Ishikawa (cell line): Measurements from ENCODE around the gene BAHD1.

Source experiments
- CEBPB ChIP-seq: IDR thresholded peaks from 2 replicates; pipeline ENCODE4 v1.6.1; 2012
- EGR1 ChIP-seq: IDR thresholded peaks from 2 replicates; pipeline ENCODE4 v1.6.1; 2012
- EP300 ChIP-seq: IDR thresholded peaks from 2 replicates; pipeline ENCODE4 v1.6.1; 2012; ENCODE audit warnings: borderline replicate concordance
- MAX ChIP-seq: IDR thresholded peaks from 2 replicates; pipeline ENCODE4 v1.6.1; 2012
- RAD21 ChIP-seq: IDR thresholded peaks from 2 replicates; pipeline ENCODE4 v1.6.1; 2012; ENCODE audit warnings: low read depth
- TAF1 ChIP-seq: IDR thresholded peaks from 2 replicates; pipeline ENCODE4 v1.6.1; 2012; ENCODE audit warnings: low read depth, mild to moderate bottlenecking
- TCF12 ChIP-seq: IDR thresholded peaks from 2 replicates; pipeline ENCODE4 v1.6.1; 2012; ENCODE audit warnings: low read depth
- TEAD4 ChIP-seq: IDR thresholded peaks from 2 replicates; pipeline ENCODE4 v1.6.1; 2012
- USF1 ChIP-seq: IDR thresholded peaks from 2 replicates; pipeline ENCODE4 v1.6.1; 2012
- YY1 ChIP-seq: IDR thresholded peaks from 2 replicates; pipeline ENCODE4 v1.6.1; 2012; ENCODE audit warnings: low read depth

GRCh38 chr15:40498418-40498817 lies 57.7 kb downstream of the BAHD1 start:
- TF ChIP-seq EP300, result no peak
- TF ChIP-seq MAX, result no peak
- TF ChIP-seq EGR1, result no peak
- no peak for TF ChIP-seq USF1
- no peak for TF ChIP-seq TAF1
- no peak for TF ChIP-seq TCF12
- no peak for TF ChIP-seq YY1
- no peak for TF ChIP-seq CEBPB
- TF ChIP-seq TEAD4, result no peak
- no peak for TF ChIP-seq RAD21
